HFFc6 (cell line): ENCODE measurements around the gene SYT5. TPM values are rescaled to one million over a fixed set of nuclear protein-coding genes. Genes with fewer than 3 reads are reported as not detected.
"Not testable (repeated sequence)": the region's sequence is repeated elsewhere in the genome, so short reads cannot be mapped to it uniquely, and the experiment has no call there.

Experiments used
- DNase-seq: peaks from one replicate; pipeline ENCODE4 v3.0.0-alpha.2; 2018
- H3K27ac Mint-ChIP-seq: 2 replicates; pipeline ENCODE4 v1.8.0; 2020; ENCODE audit warnings: mild to moderate bottlenecking, mixed read lengths
- H3K27me3 Mint-ChIP-seq: 2 replicates; pipeline ENCODE4 v1.8.0; 2021; ENCODE audit warnings: mild to moderate bottlenecking, moderate library complexity, mixed read lengths; ENCODE audit not compliant: insufficient read depth
- H3K36me3 Mint-ChIP-seq: 2 replicates; pipeline ENCODE4 v1.8.0; 2021; ENCODE audit warnings: low read depth, mixed read lengths
- H3K4me1 Mint-ChIP-seq: 2 replicates; pipeline ENCODE4 v1.8.0; 2020; ENCODE audit warnings: low read depth, mixed read lengths
- H3K4me3 Mint-ChIP-seq: 2 replicates; pipeline ENCODE4 v1.8.0; 2020; ENCODE audit warnings: mild to moderate bottlenecking, moderate library complexity, mixed read lengths
- H3K9me3 Mint-ChIP-seq: 2 replicates; pipeline ENCODE4 v1.8.0; 2020; ENCODE audit warnings: mild to moderate bottlenecking, mixed read lengths
- CTCF ChIP-seq: fragments of 200-600 bp; sonication (generic); IDR thresholded peaks from 2 replicates; pipeline ENCODE4 v1.5.0; 2021; ENCODE audit warnings: antibody characterized with exemption, mild to moderate bottlenecking
- total RNA-seq, 6 experiments: library from RNA; stranded (reverse); fragmentation: NEBNext Ultra II Directional; extraction: Animal tissue kit (Norgen Biotek cat#: 25700); gene quantifications; 2 replicates in 1 of 6; 3 replicates in 5 of 6; pipeline ENCODE4 v1.2.3, GENCODE V29; 2021

The SYT5 gene
- total RNA-seq, 6 experiments from 2014 or later = 0.09 to 1.2 (median 0.38) TPM; not detected in 3

GRCh38 chr19:55212447-55212846 is 32.4 kb upstream of the SYT5 start:
- peaks cover 40% of the 10 kb centered on the region for H3K4me1 Mint-ChIP-seq
- no peak overlapping the region for H3K4me3 Mint-ChIP-seq
- peaks cover 7% of the 10 kb centered on the region for H3K27me3 Mint-ChIP-seq
- H3K9me3 Mint-ChIP-seq = peaks cover 22% of the 10 kb centered on the region
- no peak for DNase-seq
- TF ChIP-seq CTCF = peak; percentile 53
- no peak overlapping the region for H3K27ac Mint-ChIP-seq
- H3K36me3 Mint-ChIP-seq = peaks cover 5% of the 10 kb centered on the region

GRCh38 chr19:55209693-55210472 is 29.8 kb upstream of the SYT5 start:
- Mint-ChIP-seq H3K27ac (peak overlapping the region; percentile 84), H3K27me3 (peaks cover 3% of the 10 kb centered on the region)

DNA sequence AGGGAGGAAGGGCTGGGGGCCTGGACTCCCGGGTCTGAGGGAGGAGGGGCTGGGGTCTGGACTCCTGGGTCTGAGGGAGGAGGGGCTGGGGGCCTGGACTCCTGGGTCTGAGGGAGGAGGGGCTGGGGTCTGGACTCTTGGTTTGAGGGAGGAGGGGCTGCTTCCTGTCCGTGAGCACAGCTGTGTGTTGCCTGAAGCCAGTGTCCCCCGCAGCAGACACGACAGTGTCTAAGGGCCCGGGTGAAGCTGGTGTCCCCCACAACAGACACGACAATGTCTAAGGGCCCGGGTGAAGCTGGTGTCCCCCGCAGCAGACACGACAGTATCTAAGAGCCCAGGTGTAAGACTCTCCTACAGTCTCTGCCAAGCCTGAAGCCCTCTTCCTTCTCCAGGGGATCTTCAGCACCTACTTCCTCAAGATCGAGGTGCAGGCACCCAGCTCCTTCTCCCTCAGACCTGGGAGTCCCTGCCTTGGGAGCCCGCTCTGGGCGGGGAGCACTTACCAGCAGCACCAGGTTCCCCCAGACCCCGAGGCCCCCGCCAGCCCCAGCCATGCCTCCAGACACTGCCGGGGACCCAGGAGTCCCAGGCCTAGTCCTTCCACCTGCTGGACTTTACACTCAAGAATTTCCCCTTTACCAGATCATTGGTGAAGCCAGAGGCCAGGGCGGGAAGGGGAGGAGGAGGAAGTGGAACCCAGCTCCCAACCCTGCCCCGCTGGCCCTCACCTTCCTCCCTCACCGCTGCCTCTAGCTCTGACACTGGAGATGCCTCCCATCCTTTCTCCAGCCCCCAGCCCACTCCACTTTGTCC is 29.0 kb upstream of the SYT5 start, which contains the start of gene PTPRH:
TSS of gene PTPRH (minus strand) at position 622 of the 813 bp plus-strand sequence. CDS start at position 554, 68 bp downstream.
- Mint-ChIP-seq H3K9me3 (peaks cover 16% of the 10 kb centered on the region), H3K27me3 (peaks cover 1% of the 10 kb centered on the region), H3K4me3 (peak within 1 kb of the TSS; percentile 20), H3K36me3 (peaks cover 5% of the 10 kb centered on the region), H3K4me1 (peaks cover 32% of the 10 kb centered on the region), H3K27ac (peak within 1 kb of the TSS; percentile 84)
- no peak for DNase-seq
- no peak for TF ChIP-seq CTCF

More at GRCh38 chr19:55209693-55210472, 29.8 kb upstream of the SYT5 start:
- Mint-ChIP-seq H3K4me3 (peak overlapping the region; percentile 20), H3K9me3 (peaks cover 18% of the 10 kb centered on the region), H3K4me1 (peaks cover 32% of the 10 kb centered on the region), H3K36me3 (peaks cover 5% of the 10 kb centered on the region)
- peak; percentile 96 for DNase-seq
- no peak for TF ChIP-seq CTCF

DNA sequence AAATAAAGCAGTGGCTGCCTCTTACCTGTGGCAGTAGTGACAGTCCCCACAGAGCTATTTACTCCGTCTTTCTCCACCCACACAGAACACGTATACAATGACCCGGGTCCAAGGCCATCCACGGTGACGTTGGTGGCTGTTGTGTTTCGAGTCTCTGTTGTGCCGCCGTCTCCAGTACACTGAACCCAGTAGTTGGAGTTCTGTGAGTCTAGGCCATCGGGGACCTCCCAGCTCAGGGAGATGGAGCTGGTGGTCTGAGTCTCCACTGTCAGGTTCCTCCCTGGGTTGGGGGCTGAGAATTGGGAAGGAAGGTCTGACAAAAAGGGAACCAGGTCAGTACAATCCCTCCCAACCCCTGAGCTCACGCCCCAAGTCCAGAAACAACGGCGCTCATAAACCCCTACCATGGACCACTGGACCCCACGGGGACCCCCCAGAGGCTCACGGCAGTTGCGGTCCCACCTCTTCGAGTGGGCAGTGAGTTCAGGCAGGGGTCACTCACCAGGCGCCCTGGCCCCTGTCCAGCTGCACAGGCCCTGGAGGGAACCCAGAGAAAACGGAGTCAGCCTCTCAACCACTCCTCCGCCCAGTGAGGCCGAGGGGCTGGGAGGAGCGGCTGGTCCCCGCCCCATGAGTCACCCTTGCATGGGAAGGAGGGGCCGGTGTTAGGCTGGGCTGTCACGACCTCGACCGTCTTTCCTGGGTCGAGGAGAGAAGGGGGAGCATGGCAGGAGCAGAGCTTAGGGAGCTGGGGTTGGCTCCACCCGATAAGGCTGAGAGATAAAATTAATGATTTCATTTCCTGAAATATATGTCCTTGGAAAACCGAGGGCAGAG is 26.8 kb upstream of the SYT5 start:
- Mint-ChIP-seq H3K36me3 (no peaks in the 10 kb centered on the region), H3K4me1 (peaks cover 32% of the 10 kb centered on the region), H3K9me3 (no peaks in the 10 kb centered on the region), H3K27me3 (peaks cover 1% of the 10 kb centered on the region), H3K27ac (peak overlapping the region; percentile 87), H3K4me3 (peak overlapping the region; percentile 74)
- no peak for TF ChIP-seq CTCF
- DNase-seq = peak; percentile 77

GRCh38 chr19:55202199-55202598 is 22.1 kb upstream of the SYT5 start:
- H3K27ac Mint-ChIP-seq, H3K4me1 Mint-ChIP-seq, H3K36me3 Mint-ChIP-seq, H3K27me3 Mint-ChIP-seq, H3K9me3 Mint-ChIP-seq, H3K4me3 Mint-ChIP-seq: not testable (repeated sequence)
- DNase-seq = peak; percentile 32
- peak; percentile 61 for TF ChIP-seq CTCF
